ENCODE results near the gene SH2D7.

DNA sequence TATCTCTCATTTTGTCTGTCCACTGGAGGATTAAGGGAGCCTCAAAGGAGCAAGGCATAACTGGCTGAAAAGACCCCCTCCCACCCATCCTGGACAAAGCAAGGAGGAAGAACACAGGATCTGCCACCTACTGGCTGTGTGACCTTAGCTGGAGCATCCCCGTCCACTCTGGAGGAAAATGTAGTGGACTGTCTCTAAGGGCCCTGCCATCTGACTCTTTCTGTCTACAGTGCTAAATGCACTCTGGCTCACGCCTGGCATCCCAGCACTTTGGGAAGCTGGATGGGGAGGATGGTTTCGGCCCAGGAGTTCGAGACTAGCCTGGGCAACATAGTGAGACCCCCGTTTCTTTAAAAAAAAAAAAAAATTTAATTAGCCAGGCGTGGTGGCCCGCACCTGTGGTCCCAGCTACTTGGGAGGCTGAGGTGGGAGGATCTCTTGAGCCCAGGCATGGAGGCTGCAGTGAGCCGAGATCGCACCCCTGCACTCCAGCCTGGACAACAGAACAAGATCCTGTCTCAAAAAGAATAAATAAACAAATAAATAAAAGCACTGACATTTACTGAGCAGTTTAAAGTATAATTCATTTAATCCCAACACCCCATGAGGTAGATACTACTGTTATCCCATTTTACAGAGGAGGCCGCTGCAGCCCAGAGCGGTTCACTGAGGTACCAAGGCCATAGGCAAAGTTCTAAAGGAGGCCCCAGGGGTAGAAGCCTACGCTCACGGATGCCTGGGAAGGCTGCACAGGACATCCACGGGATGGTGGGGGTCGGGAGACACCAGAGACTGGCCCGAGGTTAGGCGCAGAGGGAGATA, 15.9 kb upstream of the SH2D7 start:
- TF ChIP-seq POLR2A (IDR thresholded peaks at IDR 0.05; ENCODE audit: low read depth, low read length) (no peak), EZH2 (IDR thresholded peaks at IDR 0.05; ENCODE audit: borderline replicate concordance, low read depth, low read length, severe bottlenecking) (no peak), POLR2AphosphoS5 (IDR thresholded peaks at IDR 0.05; ENCODE audit: insufficient read depth, low read depth, low read length) (no peak), MYC (IDR thresholded peaks at IDR 0.05; ENCODE audit: low read depth, low read length) (no peak), JUN (IDR thresholded peaks at IDR 0.05; ENCODE audit: borderline replicate concordance, insufficient read depth, insufficient read length, low read depth) (no peak)
- TF ChIP-seq, protein P1, sequence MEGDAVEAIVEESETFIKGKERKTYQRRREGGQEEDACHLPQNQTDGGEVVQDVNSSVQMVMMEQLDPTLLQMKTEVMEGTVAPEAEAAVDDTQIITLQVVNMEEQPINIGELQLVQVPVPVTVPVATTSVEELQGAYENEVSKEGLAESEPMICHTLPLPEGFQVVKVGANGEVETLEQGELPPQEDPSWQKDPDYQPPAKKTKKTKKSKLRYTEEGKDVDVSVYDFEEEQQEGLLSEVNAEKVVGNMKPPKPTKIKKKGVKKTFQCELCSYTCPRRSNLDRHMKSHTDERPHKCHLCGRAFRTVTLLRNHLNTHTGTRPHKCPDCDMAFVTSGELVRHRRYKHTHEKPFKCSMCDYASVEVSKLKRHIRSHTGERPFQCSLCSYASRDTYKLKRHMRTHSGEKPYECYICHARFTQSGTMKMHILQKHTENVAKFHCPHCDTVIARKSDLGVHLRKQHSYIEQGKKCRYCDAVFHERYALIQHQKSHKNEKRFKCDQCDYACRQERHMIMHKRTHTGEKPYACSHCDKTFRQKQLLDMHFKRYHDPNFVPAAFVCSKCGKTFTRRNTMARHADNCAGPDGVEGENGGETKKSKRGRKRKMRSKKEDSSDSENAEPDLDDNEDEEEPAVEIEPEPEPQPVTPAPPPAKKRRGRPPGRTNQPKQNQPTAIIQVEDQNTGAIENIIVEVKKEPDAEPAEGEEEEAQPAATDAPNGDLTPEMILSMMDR (IDR thresholded peaks at IDR 0.05; ENCODE audit: extremely low read depth in 1 of 2, insufficient read depth in 1 of 2, low read depth in 1 of 2, low read length in 2 of 2) = no peak
- TF ChIP-seq, protein P2, sequence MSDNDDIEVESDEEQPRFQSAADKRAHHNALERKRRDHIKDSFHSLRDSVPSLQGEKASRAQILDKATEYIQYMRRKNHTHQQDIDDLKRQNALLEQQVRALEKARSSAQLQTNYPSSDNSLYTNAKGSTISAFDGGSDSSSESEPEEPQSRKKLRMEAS (IDR thresholded peaks at IDR 0.05; ENCODE audit: insufficient read depth, insufficient read length) = no peak
